Dendritic cell treated with granulocyte-macrophage colony-stimulating factor and Interleukin-4, amounts not matched to agents 40 ng/mL and 50 ng/mL, for 4 days (primary cell): ENCODE results near the gene TNS3.

Experiments
- H3K27ac Mint-ChIP-seq: one replicate; pipeline ENCODE4 v1.8.0; 2022; ENCODE audit warnings: mild to moderate bottlenecking, mixed read lengths
- H3K27me3 Mint-ChIP-seq: one replicate; pipeline ENCODE4 v1.8.0; 2022; ENCODE audit warnings: mild to moderate bottlenecking, mixed read lengths
- H3K36me3 Mint-ChIP-seq: one replicate; pipeline ENCODE4 v1.8.0; 2022; ENCODE audit warnings: low read depth, mixed read lengths
- H3K4me1 Mint-ChIP-seq: one replicate; pipeline ENCODE4 v1.8.0; 2022; ENCODE audit warnings: low read depth, mixed read lengths
- H3K4me3 Mint-ChIP-seq: one replicate; pipeline ENCODE4 v1.8.0; 2022; ENCODE audit warnings: mild to moderate bottlenecking, moderate library complexity, mixed read lengths
- H3K9me3 Mint-ChIP-seq: one replicate; pipeline ENCODE4 v1.8.0; 2022; ENCODE audit warnings: mixed read lengths
- intact Hi-C: fragments of 100-400 bp; cut with micrococcal nuclease; formaldehyde crosslinking; loops from one replicate; pipeline ENCODE4 v1.15.0; 2022

Gene TNS3

DNA sequence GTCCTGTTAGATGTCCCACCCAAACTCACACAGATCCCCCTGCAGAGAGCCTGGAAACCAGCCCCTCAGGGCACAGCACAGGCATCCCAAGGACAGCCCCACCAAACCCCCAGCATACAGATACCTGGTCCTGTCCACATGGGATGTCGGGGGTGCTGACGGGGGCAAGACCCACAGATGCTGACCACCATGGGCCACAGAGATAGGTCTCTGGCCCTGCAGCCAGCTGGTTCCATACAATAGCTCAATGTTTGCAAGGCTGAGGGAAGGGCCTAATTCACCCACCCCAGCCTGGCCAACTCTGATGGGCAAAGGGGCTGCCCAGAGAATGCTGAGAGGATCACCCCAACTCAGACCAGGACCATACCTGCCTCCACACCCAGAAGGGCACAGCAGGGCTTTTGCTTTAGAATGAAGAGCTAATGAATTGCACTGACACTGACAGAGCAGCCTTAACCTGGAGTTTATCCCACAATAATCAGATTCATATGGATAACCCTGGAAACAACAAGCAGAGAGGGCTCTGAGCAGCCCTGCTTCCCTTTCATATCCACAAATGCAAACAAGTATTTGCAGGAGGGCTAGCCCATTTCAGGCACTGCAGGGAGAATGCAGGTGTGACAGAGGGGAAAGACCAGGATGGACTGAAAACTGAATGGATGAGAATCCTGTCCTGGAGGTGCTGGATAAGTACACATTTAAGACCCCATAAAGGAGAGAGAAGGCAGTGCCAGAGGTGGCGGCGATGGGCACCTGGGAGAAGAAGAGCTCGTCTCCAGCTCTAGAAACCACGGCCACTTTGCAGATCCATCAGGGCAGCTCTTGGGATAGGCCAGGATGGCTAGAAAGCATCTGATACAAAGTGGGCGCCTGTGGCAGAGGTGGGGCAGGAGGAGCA lies 126.7 kb downstream of the TNS3 start:
- H3K36me3 Mint-ChIP-seq = peaks cover 44% of the 10 kb centered on the region
- H3K4me1 Mint-ChIP-seq = peaks cover 54% of the 10 kb centered on the region
- intact Hi-C loops = no loop called here
- no peak overlapping the region for H3K4me3 Mint-ChIP-seq
- H3K27ac Mint-ChIP-seq = peak overlapping the region; percentile 82
- H3K27me3 Mint-ChIP-seq = no peaks in the 10 kb centered on the region
- H3K9me3 Mint-ChIP-seq = no peaks in the 10 kb centered on the region

- H3K9me3 Mint-ChIP-seq = no peaks in the 10 kb centered on the region
- peaks cover 54% of the 10 kb centered on the region for H3K4me1 Mint-ChIP-seq
- H3K36me3 Mint-ChIP-seq = peaks cover 50% of the 10 kb centered on the region
- H3K27ac Mint-ChIP-seq = peak overlapping the region; percentile 82
- intact Hi-C loops = no loop called here
- H3K4me3 Mint-ChIP-seq = no peak overlapping the region
- no peaks in the 10 kb centered on the region for H3K27me3 Mint-ChIP-seq
Measured at GRCh38 chr7:47454069-47454973, 127.6 kb downstream of the TNS3 start.

GRCh38 chr7:47453093-47454061 lies 128.5 kb downstream of the TNS3 start:
- Mint-ChIP-seq H3K9me3 (no peaks in the 10 kb centered on the region), H3K4me3 (peak overlapping the region; percentile 39), H3K36me3 (peaks cover 60% of the 10 kb centered on the region), H3K27ac (peak overlapping the region; percentile 82), H3K4me1 (peaks cover 47% of the 10 kb centered on the region), H3K27me3 (no peaks in the 10 kb centered on the region)
- intact Hi-C loops = no loop called here

DNA sequence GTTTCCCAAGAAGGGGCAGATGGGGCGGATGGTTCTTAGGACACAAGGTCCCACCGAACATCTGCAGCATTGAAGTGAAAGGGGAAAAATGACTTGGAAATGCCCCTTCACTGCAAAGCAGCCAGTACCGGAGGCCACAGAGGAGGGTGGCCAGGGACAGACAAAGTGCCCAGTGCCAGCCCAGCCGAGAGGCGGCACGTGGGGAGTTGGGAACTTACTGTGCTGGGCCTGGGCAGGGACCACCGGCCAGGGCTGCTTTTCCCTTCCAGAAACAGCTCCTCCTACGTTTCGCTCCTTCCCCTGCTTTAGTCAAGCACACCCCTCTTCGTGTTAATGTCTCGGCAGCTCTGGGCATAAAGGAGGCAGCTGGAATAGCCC lies 129.2 kb downstream of the TNS3 start:
- Mint-ChIP-seq H3K9me3 (no peaks in the 10 kb centered on the region), H3K27ac (peak overlapping the region; percentile 82), H3K27me3 (no peaks in the 10 kb centered on the region), H3K4me1 (peaks cover 43% of the 10 kb centered on the region), H3K36me3 (peaks cover 66% of the 10 kb centered on the region), H3K4me3 (peak overlapping the region; percentile 39)
- intact Hi-C loops = no loop called here

DNA sequence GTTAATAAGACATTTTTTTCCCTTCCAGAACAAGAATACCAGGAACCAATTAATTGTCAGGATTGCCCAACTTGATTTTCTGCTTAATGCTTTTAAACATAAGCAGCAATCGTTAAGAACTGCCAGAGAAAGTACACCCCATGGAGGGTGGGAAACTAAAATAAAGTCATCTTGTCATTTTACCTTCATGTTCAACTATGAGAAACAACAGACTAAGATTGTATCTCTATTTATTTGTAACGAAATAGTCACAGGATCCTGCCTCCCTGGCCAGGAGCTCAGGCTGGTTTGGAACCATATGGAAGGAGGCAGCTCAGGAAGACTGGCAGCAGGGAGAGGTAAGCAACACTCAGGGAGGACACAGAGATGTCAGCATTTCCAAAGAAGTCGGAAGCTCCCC lies 129.6 kb downstream of the TNS3 start:
- Mint-ChIP-seq H3K4me1 (peaks cover 43% of the 10 kb centered on the region), H3K9me3 (no peaks in the 10 kb centered on the region), H3K4me3 (no peak overlapping the region), H3K27me3 (no peaks in the 10 kb centered on the region), H3K27ac (peak overlapping the region; percentile 82), H3K36me3 (peaks cover 70% of the 10 kb centered on the region)
- intact Hi-C loops = no loop called here

GRCh38 chr7:47451851-47452205 lies 130.1 kb downstream of the TNS3 start:
- intact Hi-C loops = no loop called here
- H3K27ac Mint-ChIP-seq = no peak overlapping the region
- H3K4me3 Mint-ChIP-seq = no peak overlapping the region
- no peaks in the 10 kb centered on the region for H3K9me3 Mint-ChIP-seq
- peaks cover 46% of the 10 kb centered on the region for H3K4me1 Mint-ChIP-seq
- peaks cover 75% of the 10 kb centered on the region for H3K36me3 Mint-ChIP-seq
- no peaks in the 10 kb centered on the region for H3K27me3 Mint-ChIP-seq

GRCh38 chr7:47449810-47450590 lies 131.9 kb downstream of the TNS3 start:
- Mint-ChIP-seq H3K27me3 (no peaks in the 10 kb centered on the region), H3K4me3 (no peak overlapping the region), H3K36me3 (peaks cover 59% of the 10 kb centered on the region), H3K27ac (no peak overlapping the region), H3K4me1 (peaks cover 42% of the 10 kb centered on the region), H3K9me3 (no peaks in the 10 kb centered on the region)
- intact Hi-C loops = no loop called here

DNA sequence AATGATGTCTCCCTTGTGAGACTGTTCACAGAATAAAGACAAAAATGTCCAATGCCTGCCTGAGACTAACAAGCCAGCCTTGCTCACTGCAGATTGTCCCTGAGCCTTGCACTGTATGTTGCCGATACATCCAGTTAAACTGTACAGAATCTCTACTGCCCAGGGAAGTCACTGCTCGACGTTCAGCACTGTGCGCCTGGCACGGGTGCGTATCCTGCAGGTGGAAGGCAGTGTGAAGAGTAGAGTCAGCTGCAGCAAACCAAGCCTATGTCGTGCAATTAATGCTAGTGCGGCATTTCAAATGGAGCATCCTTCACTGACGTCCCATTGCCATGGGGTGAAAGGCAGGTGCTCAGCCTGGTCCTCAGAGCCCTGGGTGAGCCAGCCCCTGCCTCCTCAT lies 132.9 kb downstream of the TNS3 start:
- H3K36me3 Mint-ChIP-seq = peaks cover 54% of the 10 kb centered on the region
- H3K4me1 Mint-ChIP-seq = peaks cover 35% of the 10 kb centered on the region
- no peaks in the 10 kb centered on the region for H3K9me3 Mint-ChIP-seq
- no peak overlapping the region for H3K4me3 Mint-ChIP-seq
- H3K27ac Mint-ChIP-seq = no peak overlapping the region
- H3K27me3 Mint-ChIP-seq = no peaks in the 10 kb centered on the region
- intact Hi-C loops = no loop called here

- intact Hi-C loops = no loop called here
- Mint-ChIP-seq H3K36me3 (peaks cover 51% of the 10 kb centered on the region), H3K4me1 (peaks cover 29% of the 10 kb centered on the region), H3K27me3 (no peaks in the 10 kb centered on the region), H3K4me3 (no peak overlapping the region), H3K9me3 (no peaks in the 10 kb centered on the region), H3K27ac (no peak overlapping the region)
Measured at GRCh38 chr7:47447621-47448349, 134.1 kb downstream of the TNS3 start.

GRCh38 chr7:47446871-47447466 lies 134.9 kb downstream of the TNS3 start:
- H3K4me3 Mint-ChIP-seq = no peak overlapping the region
- H3K27ac Mint-ChIP-seq = peak overlapping the region; percentile 5
- no peaks in the 10 kb centered on the region for H3K9me3 Mint-ChIP-seq
- no peaks in the 10 kb centered on the region for H3K27me3 Mint-ChIP-seq
- peaks cover 45% of the 10 kb centered on the region for H3K36me3 Mint-ChIP-seq
- H3K4me1 Mint-ChIP-seq = peaks cover 32% of the 10 kb centered on the region
- intact Hi-C loops = no loop called here

DNA sequence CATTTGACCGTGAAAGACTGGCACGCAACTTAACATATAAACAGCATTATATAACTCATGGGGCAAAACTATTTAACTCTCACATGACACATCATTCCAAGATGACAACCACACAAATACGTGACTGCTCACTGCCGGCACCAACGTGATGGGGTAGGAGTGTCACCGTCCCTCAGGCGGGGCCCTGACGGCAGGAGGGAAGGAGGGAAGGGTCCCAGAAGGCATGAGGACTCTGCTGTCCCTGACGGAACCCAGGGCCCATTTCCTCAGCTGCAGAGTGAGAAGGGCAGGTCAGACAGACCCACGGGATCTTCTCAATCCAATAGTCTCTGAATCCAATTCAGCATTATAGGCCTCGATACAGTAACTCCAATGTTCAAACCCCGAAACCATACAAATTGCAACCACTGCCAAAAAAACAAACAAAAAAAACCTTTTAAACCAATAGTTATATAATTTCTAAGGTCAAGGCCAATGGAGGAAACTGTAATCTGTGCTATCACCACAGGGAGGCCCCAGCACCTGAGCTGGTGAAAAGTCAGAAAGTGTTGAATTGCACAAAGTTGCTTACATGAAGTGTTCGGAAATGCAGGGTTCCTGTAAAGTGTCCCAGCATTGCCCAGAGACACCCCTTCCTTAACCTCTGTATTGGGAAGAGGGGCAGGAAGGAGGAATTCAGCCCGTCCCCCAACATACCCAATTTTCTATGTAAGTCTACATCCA lies 137.4 kb downstream of the TNS3 start:
- H3K9me3 Mint-ChIP-seq = no peaks in the 10 kb centered on the region

DNA sequence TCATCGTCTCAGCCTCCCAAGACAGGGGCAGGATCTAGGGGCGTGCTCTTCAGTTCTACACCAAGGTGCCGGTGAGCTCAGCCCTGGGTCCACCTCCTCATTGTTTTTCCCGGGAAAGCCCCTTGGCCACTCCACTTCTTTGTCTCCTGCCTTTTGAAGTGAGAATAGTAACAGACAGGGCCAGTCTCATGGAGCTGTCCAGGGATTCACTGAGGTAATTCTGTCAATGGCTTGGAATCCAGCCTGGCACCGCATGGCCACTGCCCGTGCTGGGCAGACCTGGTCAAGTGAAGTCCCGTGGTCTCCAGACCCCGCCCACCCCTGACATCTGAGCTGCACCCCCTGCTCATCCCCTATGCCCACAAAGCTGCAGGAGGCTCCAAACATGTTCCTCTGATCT lies 138.9 kb downstream of the TNS3 start:
- Mint-ChIP-seq H3K4me3 (no peak overlapping the region), H3K4me1 (peaks cover 32% of the 10 kb centered on the region), H3K27ac (no peak overlapping the region), H3K36me3 (peaks cover 51% of the 10 kb centered on the region), H3K27me3 (no peaks in the 10 kb centered on the region), H3K9me3 (no peaks in the 10 kb centered on the region)
- intact Hi-C loops = no loop called here

More for the DNA sequence above, 137.4 kb downstream of the TNS3 start:
- Mint-ChIP-seq H3K36me3 (peaks cover 51% of the 10 kb centered on the region), H3K27me3 (no peaks in the 10 kb centered on the region), H3K4me1 (peaks cover 32% of the 10 kb centered on the region), H3K27ac (peak overlapping the region; percentile 7), H3K4me3 (no peak overlapping the region)
- intact Hi-C loops = no loop called here
